ENCODE results near the gene FRMD1. TPM values are rescaled to one million over a fixed set of nuclear protein-coding genes. Genes with fewer than 3 reads are reported as not detected.

FRMD1 gene
- total RNA-seq, 3 donors from 2014 or later (not counting 1 experiment from before 2014, with no cell fraction given), result not detected

DNA sequence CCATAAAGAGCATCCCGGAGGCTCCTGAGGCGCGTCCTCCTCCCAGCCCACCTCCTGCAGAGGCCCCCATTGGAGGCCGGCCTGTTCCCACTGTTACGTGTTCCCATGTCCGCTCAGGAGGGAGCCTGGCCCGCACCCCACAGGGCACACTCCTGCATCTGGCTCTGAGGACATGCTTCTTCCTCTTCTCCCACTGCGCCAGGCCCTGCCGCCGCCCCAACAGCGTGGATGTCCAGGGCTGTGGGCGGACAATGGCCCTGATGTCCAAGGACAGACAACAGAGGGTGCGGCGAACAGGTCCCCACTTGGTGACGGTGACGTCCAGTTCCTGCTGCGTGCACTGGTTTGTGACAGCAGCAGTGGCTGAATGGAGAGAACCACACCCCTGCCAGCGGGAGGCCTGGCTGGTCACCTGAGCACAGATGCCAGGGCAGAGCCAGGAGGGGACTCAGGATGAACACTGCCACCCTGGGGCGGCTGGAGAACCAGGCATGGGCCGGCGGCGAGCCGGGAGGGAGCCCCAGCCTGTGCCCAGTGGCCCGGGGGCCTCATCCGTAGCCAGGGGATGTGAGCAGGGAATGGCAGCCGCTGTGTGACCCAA, 26.6 kb downstream of the FRMD1 start:
- intact Hi-C loops (cut with micrococcal nuclease), result no loop called here

GRCh38 chr6:168051648-168052047, 27.4 kb downstream of the FRMD1 start:
- TF ChIP-seq, protein P1, sequence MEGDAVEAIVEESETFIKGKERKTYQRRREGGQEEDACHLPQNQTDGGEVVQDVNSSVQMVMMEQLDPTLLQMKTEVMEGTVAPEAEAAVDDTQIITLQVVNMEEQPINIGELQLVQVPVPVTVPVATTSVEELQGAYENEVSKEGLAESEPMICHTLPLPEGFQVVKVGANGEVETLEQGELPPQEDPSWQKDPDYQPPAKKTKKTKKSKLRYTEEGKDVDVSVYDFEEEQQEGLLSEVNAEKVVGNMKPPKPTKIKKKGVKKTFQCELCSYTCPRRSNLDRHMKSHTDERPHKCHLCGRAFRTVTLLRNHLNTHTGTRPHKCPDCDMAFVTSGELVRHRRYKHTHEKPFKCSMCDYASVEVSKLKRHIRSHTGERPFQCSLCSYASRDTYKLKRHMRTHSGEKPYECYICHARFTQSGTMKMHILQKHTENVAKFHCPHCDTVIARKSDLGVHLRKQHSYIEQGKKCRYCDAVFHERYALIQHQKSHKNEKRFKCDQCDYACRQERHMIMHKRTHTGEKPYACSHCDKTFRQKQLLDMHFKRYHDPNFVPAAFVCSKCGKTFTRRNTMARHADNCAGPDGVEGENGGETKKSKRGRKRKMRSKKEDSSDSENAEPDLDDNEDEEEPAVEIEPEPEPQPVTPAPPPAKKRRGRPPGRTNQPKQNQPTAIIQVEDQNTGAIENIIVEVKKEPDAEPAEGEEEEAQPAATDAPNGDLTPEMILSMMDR (IDR thresholded peaks at IDR 0.05), result no peak
- 88% methylated on average over 9 of the region's 9 CpGs for WGBS (ENCODE audit: insufficient coverage)

More for the DNA sequence above, 26.6 kb downstream of the FRMD1 start:
- Mint-ChIP-seq H3K4me3 (no peak overlapping the region), H3K27ac (no peak overlapping the region), H3K9me3 (no peaks in the 10 kb centered on the region), H3K27me3 (ENCODE audit: low read depth in 2 of 2) (no peaks in the 10 kb centered on the region), H3K4me1 (no peaks in the 10 kb centered on the region), H3K36me3 (no peaks in the 10 kb centered on the region)
- WGBS (ENCODE audit: insufficient coverage), result 93% methylated on average over 26 of the region's 26 CpGs
- Histone ChIP-seq H3K27me3 (ENCODE audit: control insufficient read depth, insufficient read depth, low read length) (no peaks in the 10 kb centered on the region), H3K4me1 (ENCODE audit: control insufficient read depth, insufficient read depth, low read length) (no peaks in the 10 kb centered on the region), H3K4me3 (ENCODE audit: low read length) (no peak overlapping the region), H3K36me3 (ENCODE audit: control insufficient read depth, insufficient read depth, low read length) (no peaks in the 10 kb centered on the region), H3K27ac (ENCODE audit: low read length) (no peak overlapping the region), H3K9me3 (ENCODE audit: control insufficient read depth, insufficient read depth, low read length) (no peaks in the 10 kb centered on the region)
- TF ChIP-seq, protein P1 (IDR thresholded peaks at IDR 0.05), result no peak
- ATAC-seq (no peak), DNase-seq (no peak)

GRCh38 chr6:168050881-168051586, 28.0 kb downstream of the FRMD1 start:
- 79% methylated on average over 23 of the region's 23 CpGs for WGBS (ENCODE audit: insufficient coverage)

More at GRCh38 chr6:168051648-168052047, 27.4 kb downstream of the FRMD1 start:
- ATAC-seq (no peak), DNase-seq (no peak)
- H3K27ac Mint-ChIP-seq, result no peak overlapping the region
- Histone ChIP-seq H3K9me3 (ENCODE audit: control insufficient read depth, insufficient read depth, low read length) (no peaks in the 10 kb centered on the region), H3K27me3 (ENCODE audit: control insufficient read depth, insufficient read depth, low read length) (no peaks in the 10 kb centered on the region), H3K27ac (ENCODE audit: low read length) (no peak overlapping the region), H3K4me1 (ENCODE audit: control insufficient read depth, insufficient read depth, low read length) (no peaks in the 10 kb centered on the region), H3K36me3 (ENCODE audit: control insufficient read depth, insufficient read depth, low read length) (no peaks in the 10 kb centered on the region), H3K4me3 (ENCODE audit: low read length) (no peak overlapping the region)
- no peaks in the 10 kb centered on the region for H3K4me1 Mint-ChIP-seq
- H3K36me3 Mint-ChIP-seq, result no peaks in the 10 kb centered on the region
- no peak overlapping the region for H3K4me3 Mint-ChIP-seq
- no peaks in the 10 kb centered on the region for H3K27me3 Mint-ChIP-seq (ENCODE audit: low read depth in 2 of 2)
- intact Hi-C loops (cut with micrococcal nuclease), result no loop called here
- no peaks in the 10 kb centered on the region for H3K9me3 Mint-ChIP-seq

More at GRCh38 chr6:168050881-168051586, 28.0 kb downstream of the FRMD1 start:
- no peak overlapping the region for H3K4me3 Mint-ChIP-seq
- H3K9me3 ChIP-seq (ENCODE audit: control insufficient read depth, insufficient read depth, low read length), result no peaks in the 10 kb centered on the region
- no peak overlapping the region for H3K27ac ChIP-seq (ENCODE audit: low read length)
- H3K36me3 ChIP-seq (ENCODE audit: control insufficient read depth, insufficient read depth, low read length), result no peaks in the 10 kb centered on the region
- TF ChIP-seq, protein P1 (IDR thresholded peaks at IDR 0.05), result no peak
- H3K4me1 Mint-ChIP-seq, result no peaks in the 10 kb centered on the region
- no peaks in the 10 kb centered on the region for H3K9me3 Mint-ChIP-seq
- no peak overlapping the region for H3K27ac Mint-ChIP-seq
- ATAC-seq (no peak), DNase-seq (no peak)
- no peaks in the 10 kb centered on the region for H3K4me1 ChIP-seq (ENCODE audit: control insufficient read depth, insufficient read depth, low read length)
- no peak overlapping the region for H3K4me3 ChIP-seq (ENCODE audit: low read length)
- no peaks in the 10 kb centered on the region for H3K27me3 Mint-ChIP-seq (ENCODE audit: low read depth in 2 of 2)
- H3K36me3 Mint-ChIP-seq, result no peaks in the 10 kb centered on the region
- intact Hi-C loops (cut with micrococcal nuclease), result no loop called here
- no peaks in the 10 kb centered on the region for H3K27me3 ChIP-seq (ENCODE audit: control insufficient read depth, insufficient read depth, low read length)

All from natural killer cell (primary cell).